HepG2 (cell line): ENCODE results near the gene FSHR. TPM values are rescaled to one million over a fixed set of nuclear protein-coding genes. Genes with fewer than 3 reads are reported as not detected.

ENCODE experiments used
- ATAC-seq: fragments of 200-7000 bp; cut with Tn5 transposase; 3 replicates; pipeline ENCODE4 v1.9.1; 2020; ENCODE audit warnings: mild to moderate bottlenecking, moderate library complexity
- BruUV-seq: library from RNA; stranded (reverse); fragments of 400-500 nt; replicated peaks from 2 replicates; lab custom pipeline; 2021; lab: Mats Ljungman, UMichigan
- CTCF ChIA-PET: fragments of 300-600 bp; formaldehyde crosslinking; extraction: SDS; loops from one replicate; lab custom pipeline; 2021; ENCODE audit warnings: low total read pairs, inconsistent platforms, low intra/inter-chr PET ratio; lab: Yijun Ruan, JAX
- POLR2A ChIA-PET: fragments of 350-600 bp; sonication (Branson Sonifier 250); formaldehyde crosslinking; loops from one replicate; lab custom pipeline; 2020; ENCODE audit warnings: antibody characterized with exemption, inconsistent platforms; lab: Yijun Ruan, JAX
- DNase-seq: peaks from one replicate; pipeline ENCODE4 v3.0.0-alpha.2; 2015; ENCODE audit warnings: low spot score
- FAIRE-seq: peaks from 3 replicates; lab custom pipeline; 2011; peaks lifted over from hg19 to GRCh38; lab: Jason Lieb, UNC
- H2AFZ ChIP-seq: one replicate; pipeline ENCODE4 v1.6.1; 2011; ENCODE audit warnings: low read length, inconsistent platforms
- H3K27ac ChIP-seq: fragments of 300-600 bp; 3 replicates; pipeline ENCODE4 v1.8.0; 2011; ENCODE audit warnings: mixed run types, mild to moderate bottlenecking, mixed read lengths, low read length, inconsistent platforms; ENCODE audit not compliant: insufficient read depth; ENCODE audit errors: extremely low read length
- H3K27me3 ChIP-seq, 2 experiments: fragments of 200-600 bp in 1 of 2; 2 replicates in 1 of 2; 3 replicates in 1 of 2; pipeline versions ENCODE4 v1.6.0 to v1.8.0; 2011; ENCODE audit warnings: low read length in 2 of 2, mild to moderate bottlenecking in 2 of 2, moderate library complexity in 2 of 2, inconsistent platforms in 1 of 2; ENCODE audit not compliant: insufficient read depth in 2 of 2, control insufficient read depth in 1 of 2
- H3K36me3 ChIP-seq, 2 experiments: fragments of 200-600 bp in 1 of 2; replicated peaks in 1 of 2; 2 replicates in 1 of 2; 3 replicates in 1 of 2; pipeline versions ENCODE4 v1.5.1 to v1.8.0; 2011; ENCODE audit warnings: low read length in 2 of 2, inconsistent platforms in 1 of 2; ENCODE audit not compliant: insufficient read depth in 2 of 2, control insufficient read depth in 1 of 2
- H3K4me1 ChIP-seq: 2 replicates; pipeline ENCODE4 v1.5.1; 2012; ENCODE audit warnings: low read length, inconsistent platforms; ENCODE audit not compliant: insufficient read depth
- H3K4me2 ChIP-seq: 2 replicates; pipeline ENCODE4 v1.6.0; 2011; ENCODE audit warnings: low read depth, low read length, inconsistent platforms
- H3K4me3 ChIP-seq, 3 experiments: fragments of 200-600 bp in 1 of 3; sonication (generic), shearing (Covaris generic) in 1 of 3; replicated peaks in 1 of 3; 2 replicates each; pipeline ENCODE4 v1.5.1; 2011 to 2016; ENCODE audit warnings: low read length in 3 of 3, inconsistent platforms in 2 of 3, low read depth in 2 of 3, mild to moderate bottlenecking in 2 of 3, control low read depth in 1 of 3, mixed read lengths in 1 of 3; ENCODE audit not compliant: insufficient read depth in 1 of 3
- H3K79me2 ChIP-seq: one replicate; pipeline ENCODE4 v1.6.1; 2011; ENCODE audit warnings: low read length, inconsistent platforms; ENCODE audit not compliant: insufficient read depth
- H3K9ac ChIP-seq: 2 replicates; pipeline ENCODE4 v1.6.0; 2011; ENCODE audit warnings: mild to moderate bottlenecking, low read depth, low read length, inconsistent platforms; ENCODE audit not compliant: insufficient read depth
- H3K9me3 ChIP-seq: 2 replicates; pipeline ENCODE4 v1.5.1; 2012; ENCODE audit warnings: mild to moderate bottlenecking, low read length
- H4K20me1 ChIP-seq: 2 replicates; pipeline ENCODE4 v1.6.0; 2011; ENCODE audit warnings: inconsistent platforms, mild to moderate bottlenecking, low read length, moderate library complexity; ENCODE audit not compliant: insufficient read depth
- GPN1 ChIP-seq: sonication (generic); formaldehyde crosslinking; IDR thresholded peaks from 2 replicates; pipeline ENCODE4 v1.5.1; 2020; ENCODE audit warnings: missing genetic modification reagents, borderline replicate concordance
- MBNL3 ChIP-seq: fragments of 250-450 bp; sonication (Bioruptor Pico); conservative IDR thresholded peaks from 2 replicates; pipeline ENCODE4 v1.8.0; 2022; ENCODE audit warnings: mild to moderate bottlenecking, inconsistent platforms
- RARG ChIP-seq: sonication (generic); formaldehyde crosslinking; IDR thresholded peaks from 2 replicates; pipeline ENCODE4 v1.4.0; 2020; ENCODE audit warnings: low read depth, mild to moderate bottlenecking, missing genetic modification reagents
- SOX5 ChIP-seq: IDR thresholded peaks from 2 replicates; pipeline ENCODE4 v1.6.1; 2016; ENCODE audit warnings: borderline replicate concordance
- TBX2 ChIP-seq: sonication (generic); formaldehyde crosslinking; IDR thresholded peaks from 2 replicates; pipeline ENCODE4 v1.5.0; 2020; ENCODE audit warnings: missing genetic modification reagents, mild to moderate bottlenecking, borderline replicate concordance
- THAP11 ChIP-seq: IDR thresholded peaks from 2 replicates; pipeline ENCODE4 v1.6.1; 2016; ENCODE audit warnings: missing biosample characterization, missing genetic modification reagents
- THAP9 ChIP-seq: sonication (generic); formaldehyde crosslinking; IDR thresholded peaks from 2 replicates; pipeline ENCODE4; 2020; ENCODE audit warnings: missing genetic modification reagents, mild to moderate bottlenecking, borderline replicate concordance
- YEATS4 ChIP-seq: sonication (generic); formaldehyde crosslinking; IDR thresholded peaks from 2 replicates; pipeline ENCODE4 v1.4.0; 2020; ENCODE audit warnings: missing genetic modification reagents, borderline replicate concordance
- ZBTB46 ChIP-seq: sonication (generic); formaldehyde crosslinking; IDR thresholded peaks from 2 replicates; pipeline ENCODE4 v1.4.0; 2020; ENCODE audit warnings: mild to moderate bottlenecking, missing genetic modification reagents, borderline replicate concordance
- ZBTB8A ChIP-seq: sonication (generic); formaldehyde crosslinking; IDR thresholded peaks from 2 replicates; pipeline ENCODE4 v1.4.0; 2020; ENCODE audit warnings: mild to moderate bottlenecking, low read depth, missing genetic modification reagents, borderline replicate concordance
- ZNF292 ChIP-seq: sonication (generic); formaldehyde crosslinking; IDR thresholded peaks from 2 replicates; pipeline ENCODE4 v1.8.1; 2022; ENCODE audit warnings: mild to moderate bottlenecking, low read depth, missing genetic modification reagents, borderline replicate concordance
- ZNF335 ChIP-seq: sonication (generic); formaldehyde crosslinking; IDR thresholded peaks from 2 replicates; pipeline ENCODE4 v1.4.0; 2020; ENCODE audit warnings: missing genetic modification reagents
- ZNF704 ChIP-seq: sonication (generic); formaldehyde crosslinking; IDR thresholded peaks from 2 replicates; pipeline ENCODE4 v1.8.1; 2023; ENCODE audit warnings: mild to moderate bottlenecking, inconsistent platforms, moderate library complexity, missing genetic modification reagents, borderline replicate concordance
- ZSCAN9 ChIP-seq: IDR thresholded peaks from 2 replicates; pipeline ENCODE4 v1.6.1; 2016; ENCODE audit warnings: borderline replicate concordance
- WGBS: methylation state at CpG from one replicate; pipeline ENCODE4 v1.1.6; 2017; ENCODE audit warnings: low lambda C conversion rate; 5-methylcytosine and 5-hydroxymethylcytosine counted together
- in situ Hi-C: cut with HindIII; loops from 2 replicates; pipeline ENCODE4 v1.10.0; 2017; ENCODE audit warnings: low pct_unique_long_range_greater_than_20kb; ENCODE audit not compliant: extremely low pct_ligation_motif_present
- intact Hi-C: fragments of 100-400 bp; cut with micrococcal nuclease; formaldehyde crosslinking; loops from one replicate; pipeline ENCODE4 v1.10.0; 2022; ENCODE audit not compliant: unreplicated experiment
- polyA plus RNA-seq, 8 experiments: library from polyadenylated mRNA; depleted of rRNA in 3 of 8; stranded (reverse) in 7 of 8; unstranded in 1 of 8; fragments of >200 nt; fragmentation: Illumina TruSeq in 4 of 8; extraction: Trizol in 4 of 8; gene quantifications; 2 replicates each; pipeline versions ENCODE4 v1.2.1 to v1.2.3, GENCODE V29; 2011 to 2016; ENCODE audit warnings: low read depth in 4 of 8, missing spikeins in 1 of 8, mixed read lengths in 1 of 8; ENCODE audit not compliant: insufficient read depth in 1 of 8
- total RNA-seq, 5 experiments: library from RNA; depleted of rRNA; stranded (reverse); fragments of >200 nt; fragmentation: Illumina TruSeq; extraction: Trizol; gene quantifications; 2 replicates each; pipeline ENCODE4 v1.2.3, GENCODE V29; 2016; ENCODE audit warnings: low read depth in 1 of 5

FSHR gene
- total and polyA plus RNA-seq, 2 of the 13 experiments (the other 11 are each of a cell fraction or from before 2014, with no cell fraction given), result not detected

- intact Hi-C loops (no loop called here), in situ Hi-C loops (no loop called here)
- ChIA-PET POLR2A (no interaction called here), CTCF (no interaction called here)
- no peak for TF ChIP-seq ZBTB8A (CRISPR knock-in tag)
- TF ChIP-seq GPN1 (CRISPR knock-in tag), result no peak
- WGBS, result 24% methylated on average over 4 of the region's 4 CpGs
- H3K9ac ChIP-seq, result no peak overlapping the region
- H4K20me1 ChIP-seq, result no peaks in the 10 kb centered on the region
- H3K9me3 ChIP-seq, result no peaks in the 10 kb centered on the region
- DNase-seq, result no peak
- H3K27ac ChIP-seq, result no peak overlapping the region
- H3K4me2 ChIP-seq, result no peak overlapping the region
- no peaks in the 10 kb centered on the region for H3K36me3 ChIP-seq
- no peaks in the 10 kb centered on the region for H3K79me2 ChIP-seq
- no peaks in the 10 kb centered on the region for H3K4me1 ChIP-seq
- H2AFZ ChIP-seq, result no peak overlapping the region
- ATAC-seq, result no peak
- H3K27me3 ChIP-seq, result no peaks in the 10 kb centered on the region
- BruUV-seq, result no TSS peak
- no peak for FAIRE-seq
- no peak overlapping the region for H3K4me3 ChIP-seq
Measured at GRCh38 chr2:49041061-49041460, 113.3 kb downstream of the FSHR start.

- Histone ChIP-seq H3K4me2 (no peak overlapping the region), H3K9me3 (no peaks in the 10 kb centered on the region), H3K36me3 (no peaks in the 10 kb centered on the region), H3K27me3 (no peaks in the 10 kb centered on the region), H2AFZ (no peak overlapping the region), H3K4me3 (no peak overlapping the region), H3K79me2 (no peaks in the 10 kb centered on the region), H3K27ac (no peak overlapping the region), H3K4me1 (no peaks in the 10 kb centered on the region), H3K9ac (no peak overlapping the region), H4K20me1 (no peaks in the 10 kb centered on the region)
- BruUV-seq, result no TSS peak
- CTCF ChIA-PET, result no interaction called here
- FAIRE-seq (no peak), DNase-seq (no peak), ATAC-seq (no peak)
- intact Hi-C loops, result no loop called here
- in situ Hi-C loops, result no loop called here
- POLR2A ChIA-PET, result no interaction called here
- TF ChIP-seq THAP11, result no peak
- TF ChIP-seq RARG (CRISPR knock-in tag), result no peak
- no peak for TF ChIP-seq THAP9 (CRISPR knock-in tag)
- no peak for TF ChIP-seq GPN1 (CRISPR knock-in tag)
- no peak for TF ChIP-seq ZNF335 (CRISPR knock-in tag)
- no peak for TF ChIP-seq ZBTB46
- no peak for TF ChIP-seq TBX2
- no peak for TF ChIP-seq YEATS4
- TF ChIP-seq ZNF292 (CRISPR knock-in tag), result no peak
- no peak for TF ChIP-seq ZSCAN9
- TF ChIP-seq MBNL3 (CRISPR knock-in tag), result no peak
- no peak for TF ChIP-seq ZNF704 (CRISPR knock-in tag)
- no peak for TF ChIP-seq SOX5
Measured at GRCh38 chr2:49037197-49037596, 117.1 kb downstream of the FSHR start.
